ENCODE results near the gene HES5.
"Not testable (repeated sequence)": the region's sequence is repeated elsewhere in the genome, so short reads cannot be mapped to it uniquely, and the experiment has no call there.

HES5 gene

DNA sequence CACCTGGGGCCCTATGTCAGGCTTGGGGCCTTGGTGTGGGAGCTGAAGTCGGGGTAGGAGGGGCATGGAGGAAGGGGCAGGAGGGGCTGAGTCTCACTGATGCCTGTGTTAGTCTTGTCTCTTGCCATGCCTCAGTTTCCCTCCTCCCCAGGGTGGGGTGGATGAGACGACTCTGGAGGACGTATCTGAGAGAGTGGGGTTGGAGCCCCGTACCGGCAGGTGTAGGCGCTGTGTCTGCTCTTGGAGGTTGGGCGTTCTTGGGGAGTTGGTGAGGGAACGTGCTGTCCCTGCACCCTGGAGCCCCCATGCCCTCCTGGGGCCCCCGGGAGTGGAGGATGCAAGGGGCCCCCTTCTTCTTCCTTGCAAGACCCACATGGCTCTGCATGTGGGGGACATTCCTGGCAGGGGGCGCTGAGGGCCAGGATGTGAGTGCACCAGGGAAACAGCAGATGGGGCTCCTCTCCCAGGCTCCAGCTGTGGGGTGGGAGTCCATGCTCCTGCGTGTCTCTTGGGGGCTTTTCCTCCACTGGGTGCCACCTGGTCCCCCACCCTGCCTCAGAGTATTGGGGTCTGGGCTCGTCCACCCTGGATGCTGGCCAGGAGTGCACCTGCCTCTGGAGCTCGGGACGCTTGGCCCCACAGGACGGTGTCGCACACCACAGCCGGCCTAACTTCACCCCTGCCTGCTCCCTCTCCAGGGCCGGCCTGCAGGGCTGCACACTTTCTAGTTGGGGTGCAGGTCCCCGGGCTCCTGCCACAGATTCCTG is 24.7 kb upstream of the HES5 start:
- H3K4me3 ChIP-seq (ENCODE audit: low read length): no peak overlapping the region
- no peak for DNase-seq (ENCODE audit: low read depth)
- 0 out of 2 replicates have a peak, but pooled peaks have one; percentile 20 for TF ChIP-seq CTCF (conservative IDR thresholded peaks at IDR 0.05; ENCODE audit: low read length)

DNA sequence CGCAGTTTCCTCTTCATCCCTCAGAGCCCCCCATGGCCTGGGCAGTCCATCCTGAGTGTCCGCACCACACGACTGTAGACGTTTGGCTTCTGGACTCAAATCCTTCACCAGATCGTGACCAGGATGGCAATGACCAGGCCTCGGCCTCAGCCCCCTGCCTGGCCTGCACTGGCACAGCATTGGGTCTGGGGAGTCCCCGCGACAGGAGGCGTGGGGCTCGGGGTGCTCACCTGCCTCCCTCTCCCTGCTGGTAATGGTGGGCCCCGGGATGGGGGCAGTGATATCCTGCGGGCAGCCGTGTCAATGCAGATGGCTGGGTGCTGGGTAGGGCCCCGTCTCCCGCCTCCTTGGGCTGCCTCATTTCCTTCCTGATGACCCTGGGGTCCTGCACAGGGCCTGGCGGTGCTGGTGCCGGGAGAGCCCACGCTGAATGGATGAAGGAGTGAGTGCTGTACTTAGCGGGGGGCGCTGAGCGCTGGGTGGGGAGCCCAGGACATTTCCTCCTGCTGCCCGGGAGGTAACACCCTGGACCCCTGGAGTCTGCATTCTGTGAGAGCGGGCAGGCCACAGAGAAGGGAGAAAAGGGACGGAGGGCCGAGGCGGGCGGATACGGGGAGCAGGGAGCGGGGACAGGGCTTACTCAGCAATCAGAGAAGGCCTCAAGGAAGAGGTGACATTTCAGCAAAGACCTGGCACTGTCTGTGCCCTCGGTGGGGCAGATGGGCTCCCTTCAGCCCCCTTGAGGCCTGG is 24.0 kb upstream of the HES5 start:
- no peak for TF ChIP-seq CTCF (conservative IDR thresholded peaks at IDR 0.05; ENCODE audit: low read length)

DNA sequence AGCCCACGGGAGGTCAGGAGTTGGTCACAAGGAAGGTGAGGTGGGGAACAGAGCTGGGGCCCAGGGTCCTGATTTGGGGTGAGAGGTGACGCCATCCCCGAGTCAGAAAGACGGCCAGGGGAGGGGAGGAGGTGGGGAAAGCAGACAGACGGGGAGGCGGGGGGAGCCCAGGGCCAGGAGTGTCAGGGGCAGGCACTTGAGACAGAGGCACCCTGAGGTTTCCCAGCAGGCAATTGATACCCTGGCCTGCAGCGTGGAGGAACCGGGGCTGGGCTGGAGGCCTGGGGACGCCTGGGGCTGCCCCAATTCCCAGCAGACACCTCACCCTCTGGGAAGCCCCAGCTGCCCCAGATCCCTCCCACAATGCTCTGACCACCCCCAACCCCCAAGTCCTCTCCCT is 23.0 kb upstream of the HES5 start:
- DNase-seq (ENCODE audit: low read depth); H3K4me3 ChIP-seq (ENCODE audit: low read length): not testable (repeated sequence)

More for the DNA sequence above, 24.0 kb upstream of the HES5 start:
- no peak overlapping the region for H3K4me3 ChIP-seq (ENCODE audit: low read length)
- DNase-seq (ENCODE audit: low read depth): no peak

GRCh38 chr1:2552189-2552588 is 22.1 kb upstream of the HES5 start:
- H3K4me3 ChIP-seq (ENCODE audit: low read length): no peak overlapping the region
- TF ChIP-seq CTCF (conservative IDR thresholded peaks at IDR 0.05; ENCODE audit: low read length): no peak
- DNase-seq (ENCODE audit: low read depth): no peak

GRCh38 chr1:2551544-2551943 is 21.5 kb upstream of the HES5 start:
- H3K4me3 ChIP-seq (ENCODE audit: low read length); DNase-seq (ENCODE audit: low read depth): not testable (repeated sequence)

GRCh38 chr1:2550309-2550861 is 20.3 kb upstream of the HES5 start:
- not testable (repeated sequence) for DNase-seq (ENCODE audit: low read depth); H3K4me3 ChIP-seq (ENCODE audit: low read length)

- H3K4me3 ChIP-seq (ENCODE audit: low read length); DNase-seq (ENCODE audit: low read depth): not testable (repeated sequence)
Observed at GRCh38 chr1:2549367-2550029, 19.4 kb upstream of the HES5 start.

DNA sequence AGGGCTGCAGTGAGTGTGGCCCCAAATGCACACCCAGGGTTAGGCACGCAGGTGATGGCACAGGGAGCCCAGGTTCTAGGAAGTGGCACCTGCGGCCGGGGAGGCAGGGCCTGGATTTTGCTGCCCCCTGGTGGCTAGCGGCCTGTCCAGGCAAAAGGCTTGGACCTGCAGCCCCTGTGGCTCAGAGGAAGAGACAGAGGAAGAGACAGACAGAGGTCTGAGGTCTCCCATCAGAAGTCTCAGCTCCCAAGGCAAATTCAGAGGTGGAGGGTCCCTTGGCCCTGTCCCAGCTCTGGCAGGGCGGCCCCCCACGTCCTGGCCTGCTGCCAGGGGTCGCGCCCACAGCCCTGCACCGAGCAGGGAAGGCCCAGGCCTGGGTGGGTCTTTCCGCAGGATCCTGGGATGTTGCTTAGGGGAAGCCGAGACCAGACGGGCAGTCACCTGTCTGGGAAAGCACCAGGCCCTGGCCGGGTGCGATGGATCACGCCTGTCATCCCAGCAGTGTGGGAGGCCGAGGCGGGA is 18.1 kb upstream of the HES5 start:
- TF ChIP-seq CTCF (conservative IDR thresholded peaks at IDR 0.05; ENCODE audit: low read length): peak; percentile 88
- DNase-seq (ENCODE audit: low read depth): peak; percentile 61
- no peak overlapping the region for H3K4me3 ChIP-seq (ENCODE audit: low read length)
